Stimulated activated CD4-positive, alpha-beta T cell treated with anti-CD3 and anti-CD28 coated beads, Interleukin-15, amount 100 ng/mL, for 48 hours (primary cell): ENCODE data around the gene NIN.
A peak's percentile ranks its signal among the peaks of the same experiment; 100 is the strongest.

Source experiments
- DNase-seq, 2 donors: peaks; one replicate each; pipeline ENCODE4 v3.0.0-alpha.2; 2020; ENCODE audit warnings: low read depth in 2 of 2

Gene NIN

GRCh38 chr14:50839691-50840090 is 8.7 kb upstream of the NIN start:
- no peak for DNase-seq

GRCh38 chr14:50839048-50839447 is 8.1 kb upstream of the NIN start:
- DNase-seq: no peak

- no peak for DNase-seq
Measured at GRCh38 chr14:50837850-50838470, 7.0 kb upstream of the NIN start.

GRCh38 chr14:50837271-50837670 is 6.3 kb upstream of the NIN start:
- DNase-seq: no peak

GRCh38 chr14:50836515-50836914 is 5.6 kb upstream of the NIN start:
- DNase-seq: no peak

GRCh38 chr14:50835280-50835679 is 4.3 kb upstream of the NIN start:
- DNase-seq: no peak

GRCh38 chr14:50834802-50835276 is 3.9 kb upstream of the NIN start:
- DNase-seq: no peak

- DNase-seq: no peak
Measured at GRCh38 chr14:50832935-50833630, 2.1 kb upstream of the NIN start.

GRCh38 chr14:50831726-50832168 is 785 bp upstream of the NIN start:
- DNase-seq: no peak

- DNase-seq: peak; percentile 31 to 34
Measured at GRCh38 chr14:50830044-50830931, 674 bp downstream of the NIN start.

GRCh38 chr14:50829489-50830043 is 1.4 kb downstream of the NIN start:
- no peak for DNase-seq

- no peak for DNase-seq
Measured at GRCh38 chr14:50828721-50829488, 2.1 kb downstream of the NIN start.

GRCh38 chr14:50826681-50827080 is 4.3 kb downstream of the NIN start:
- no peak for DNase-seq

GRCh38 chr14:50825307-50825706 is 5.7 kb downstream of the NIN start:
- DNase-seq: no peak

GRCh38 chr14:50823762-50824636 is 7.0 kb downstream of the NIN start:
- no peak for DNase-seq

- no peak for DNase-seq
Measured at GRCh38 chr14:50823051-50823761, 7.8 kb downstream of the NIN start.

GRCh38 chr14:50822501-50823042 is 8.4 kb downstream of the NIN start:
- DNase-seq: no peak

- DNase-seq: no peak
Measured at GRCh38 chr14:50821510-50822464, 9.2 kb downstream of the NIN start.
